Stimulated activated CD8-positive, alpha-beta memory T cell treated with anti-CD3 and anti-CD28 coated beads, Interleukin-4, amount 100 ng/mL, for 48 hours (primary cell): ENCODE data around the gene DUOX2.
"Not testable (repeated sequence)": the region's sequence is repeated elsewhere in the genome, so short reads cannot be mapped to it uniquely, and the experiment has no call there.

Experiments
- DNase-seq: peaks from one replicate; pipeline ENCODE4 v3.0.0-alpha.2; 2020

The DUOX2 gene

DNA sequence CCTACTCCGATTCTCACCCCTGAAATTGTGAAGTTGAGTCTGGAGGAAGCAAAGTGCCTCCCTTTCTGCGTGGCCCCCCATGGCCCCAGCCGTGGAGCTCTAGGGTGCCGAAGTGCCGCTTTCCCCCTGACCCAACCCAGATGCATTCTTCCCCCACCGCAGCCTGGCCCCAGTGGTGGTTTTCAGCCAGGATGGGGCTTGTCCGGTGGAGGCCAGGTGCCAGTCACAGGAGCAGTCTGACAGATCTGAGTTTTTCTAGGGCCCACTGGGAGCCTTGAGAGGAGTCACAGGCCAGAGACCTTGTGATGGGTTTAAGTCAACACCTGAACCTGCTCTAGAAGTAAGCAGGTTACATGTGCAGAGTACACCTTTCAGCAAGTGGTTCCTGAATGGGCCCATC lies 51.7 kb downstream of the DUOX2 start:
- not testable (repeated sequence) for DNase-seq

DNA sequence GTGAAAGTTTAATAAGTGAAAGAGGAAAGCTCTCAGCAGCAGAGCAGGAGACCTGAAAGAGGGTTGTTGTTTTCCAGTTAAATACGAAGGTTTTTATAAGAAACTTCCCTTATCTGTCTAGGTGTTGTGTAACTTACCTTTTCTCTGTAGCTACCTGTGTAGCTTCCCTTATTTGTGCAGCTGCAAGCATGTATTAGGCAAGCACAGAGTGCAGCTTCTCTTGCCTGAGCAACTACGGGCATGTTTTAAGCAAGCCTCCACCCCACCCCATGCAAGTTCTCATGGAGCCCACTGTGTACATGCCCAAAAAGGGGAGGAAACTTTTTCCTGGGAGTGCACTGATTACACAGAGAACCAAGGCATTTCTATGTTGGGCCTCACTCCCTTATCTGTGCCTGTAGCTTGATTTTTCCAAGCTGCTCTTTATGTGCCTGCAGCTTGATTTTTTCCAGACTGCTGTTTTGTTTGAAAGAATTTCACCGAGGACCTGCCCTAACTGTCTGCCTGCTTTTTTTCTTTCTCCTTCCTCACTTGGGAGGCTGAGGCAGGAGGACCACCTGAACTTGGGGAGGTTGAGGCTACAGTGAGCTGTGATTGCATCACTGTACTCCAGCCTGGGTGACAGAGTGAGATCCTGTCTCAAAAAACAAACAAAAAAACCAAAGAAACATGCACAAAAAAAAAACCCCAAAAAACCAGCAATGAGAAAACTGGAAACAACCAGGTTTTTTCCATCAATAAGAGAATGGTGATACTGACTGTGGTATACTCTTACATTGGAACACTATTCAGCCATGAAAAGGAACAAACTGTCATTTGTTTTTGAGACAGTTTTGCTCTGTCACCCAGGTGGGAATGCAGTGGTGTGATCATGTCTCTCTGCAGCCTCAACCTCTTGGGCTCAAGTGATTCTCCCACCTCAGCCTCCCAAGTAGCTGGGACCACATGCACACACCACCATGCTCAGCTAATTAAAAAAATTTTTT lies 55.0 kb downstream of the DUOX2 start:
- DNase-seq: not testable (repeated sequence)

DNA sequence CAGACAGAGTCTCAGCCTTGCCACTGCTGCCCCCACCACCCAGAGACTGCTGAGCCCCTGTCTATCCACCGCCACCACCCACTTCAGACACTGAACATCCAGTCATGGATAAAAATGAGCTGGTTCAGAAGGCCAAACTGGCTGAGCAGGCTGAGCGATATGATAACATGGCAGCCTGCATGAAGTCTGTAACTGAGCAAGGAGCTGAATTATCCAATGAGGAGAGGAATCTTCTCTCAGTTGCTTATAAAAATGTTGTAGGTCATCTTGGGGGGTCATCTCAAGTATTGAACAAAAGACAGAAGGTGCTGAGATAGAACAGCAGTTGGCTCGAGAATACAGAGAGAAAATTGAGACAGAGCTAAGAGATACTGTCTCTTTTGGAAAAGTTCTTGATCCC lies 61.3 kb downstream of the DUOX2 start:
- not testable (repeated sequence) for DNase-seq

DNA sequence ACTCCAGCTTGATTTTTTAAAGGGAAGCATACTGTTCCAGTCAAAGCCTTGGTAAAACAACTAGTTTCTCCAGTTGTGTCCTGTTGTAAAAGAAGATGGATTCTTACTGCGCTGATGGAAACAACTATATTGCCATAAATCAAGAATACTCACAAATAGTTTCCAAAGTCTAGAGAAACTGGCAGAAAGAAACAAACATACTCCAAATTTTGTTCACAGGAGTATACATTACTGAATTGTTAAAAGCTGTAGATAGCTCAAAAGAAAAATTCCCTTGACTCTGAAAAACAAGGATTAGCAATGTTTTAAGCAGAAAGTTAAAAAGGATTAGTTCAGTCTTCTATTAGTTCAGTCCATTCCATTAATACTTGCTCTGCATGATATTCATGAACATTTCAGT lies 63.4 kb downstream of the DUOX2 start:
- DNase-seq: no peak

DNA sequence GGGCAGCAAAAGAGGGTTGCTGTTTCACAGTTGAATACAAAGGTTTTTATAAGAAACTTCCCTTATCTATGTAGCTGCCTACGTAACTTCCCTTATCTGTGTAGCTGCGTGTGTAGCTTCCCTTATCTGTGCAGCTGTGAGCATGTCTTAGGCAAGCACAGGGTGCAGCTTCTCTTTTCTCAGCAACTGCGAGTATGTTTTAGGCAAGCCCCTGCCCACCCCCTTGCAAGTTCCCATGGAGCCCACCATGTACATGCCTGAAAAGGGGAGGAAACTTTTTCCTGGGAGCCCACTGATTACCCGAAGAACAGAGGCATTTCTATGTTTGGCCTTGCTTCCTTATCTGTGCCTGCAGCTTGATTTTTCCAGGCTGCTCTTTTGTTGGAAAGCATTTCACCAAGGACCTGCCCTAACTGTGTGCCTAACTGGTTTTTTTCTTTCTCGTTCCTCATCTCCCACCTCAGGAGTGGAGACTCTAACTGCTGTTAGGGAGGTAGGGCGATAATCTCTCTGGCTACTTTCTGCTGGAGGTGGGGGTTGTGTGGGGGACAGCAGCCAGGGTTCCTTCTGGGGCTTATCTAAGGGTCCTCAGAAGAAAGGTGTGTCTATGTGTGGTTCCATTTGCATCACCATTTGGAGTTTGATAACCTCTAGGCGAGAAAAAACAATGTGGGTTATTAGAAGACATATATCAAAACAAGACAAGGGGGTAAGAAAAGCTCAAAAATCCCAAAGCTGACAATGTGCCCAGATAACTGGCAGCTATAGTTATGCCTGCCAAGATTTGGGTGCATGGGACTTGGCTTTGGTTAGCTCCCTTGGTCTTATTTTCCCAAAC lies 65.0 kb downstream of the DUOX2 start:
- no peak for DNase-seq

DNA sequence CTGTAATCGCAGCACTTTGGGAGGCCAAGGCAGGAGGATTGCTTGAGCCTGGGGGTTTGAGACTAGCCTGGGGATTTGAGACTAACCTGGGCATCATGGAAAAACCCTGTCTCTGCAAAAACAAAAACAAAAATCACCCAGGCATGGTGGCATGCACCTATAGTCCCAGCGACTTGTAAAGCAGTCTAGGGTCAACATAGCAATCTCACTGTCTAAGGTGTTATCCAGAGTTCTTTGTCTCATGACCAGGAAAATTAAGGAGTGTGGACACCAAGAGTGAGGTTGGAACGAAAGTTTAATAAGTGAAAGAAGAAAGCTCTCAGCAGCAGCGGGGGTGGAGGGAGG lies 65.6 kb downstream of the DUOX2 start:
- DNase-seq: not testable (repeated sequence)

DNA sequence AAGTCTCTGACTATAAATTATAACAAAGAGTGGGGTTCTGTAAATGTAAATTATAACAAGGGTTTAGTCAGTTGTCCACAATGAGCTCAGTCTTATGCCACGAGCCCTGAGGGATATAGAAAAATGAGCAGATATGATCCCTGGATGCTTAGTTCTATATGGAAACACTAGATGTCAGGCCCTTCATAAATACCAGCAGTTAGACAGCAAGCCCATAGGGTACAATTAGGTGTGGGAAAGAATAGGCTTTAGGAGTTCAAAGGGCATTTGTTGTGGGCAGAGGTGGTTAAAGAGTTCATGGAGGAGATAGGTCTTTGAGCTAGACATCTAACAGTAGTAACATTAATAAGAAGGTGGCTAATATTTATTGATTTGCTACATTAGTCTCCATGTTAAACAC lies 69.7 kb downstream of the DUOX2 start:
- DNase-seq: not testable (repeated sequence)

DNA sequence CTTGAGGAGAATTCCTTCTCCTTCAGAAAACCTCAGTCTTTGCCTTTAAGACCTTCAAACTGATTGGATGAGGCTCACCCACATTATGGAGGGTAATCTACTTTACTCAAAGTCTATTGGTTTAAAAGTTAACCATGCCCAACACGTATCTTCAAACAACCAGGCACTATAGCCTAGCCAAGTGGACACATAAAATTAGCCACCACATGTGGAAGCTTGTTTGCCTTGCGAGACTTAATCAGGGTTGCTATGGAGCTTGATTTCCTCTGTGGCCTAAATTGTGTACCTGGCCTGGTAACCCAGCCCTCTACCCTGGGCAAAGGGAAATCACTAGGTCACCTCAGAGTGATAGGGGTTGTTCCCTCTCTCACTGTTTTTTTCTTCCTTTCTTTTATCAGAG lies 71.1 kb downstream of the DUOX2 start:
- DNase-seq: not testable (repeated sequence)
